H9 (cell line): ENCODE results near the gene CDC45. TPM values are rescaled to one million over a fixed set of nuclear protein-coding genes. Genes with fewer than 3 reads are reported as not detected.

Source experiments
- DNase-seq: peaks from one replicate; pipeline ENCODE4 v3.0.0-alpha.2; 2017
- H2AFZ ChIP-seq: one replicate; pipeline ENCODE4 v1.6.1; 2013; ENCODE audit warnings: mild to moderate bottlenecking, low read length, control low read depth, moderate library complexity
- H2AK5ac ChIP-seq: 2 replicates; pipeline ENCODE4 v1.6.1; 2013; ENCODE audit warnings: low read length, control low read depth, mixed read lengths; ENCODE audit not compliant: insufficient read length
- H2BK120ac ChIP-seq: one replicate; pipeline ENCODE4 v1.6.1; 2013; ENCODE audit warnings: low read depth, mild to moderate bottlenecking, low read length, control low read depth, inconsistent platforms; ENCODE audit not compliant: poor library complexity, severe bottlenecking
- H2BK12ac ChIP-seq: 2 replicates; pipeline ENCODE4 v1.6.1; 2013; ENCODE audit warnings: low read length, control low read depth, mixed read lengths, low read depth; ENCODE audit not compliant: insufficient read length
- H2BK15ac ChIP-seq: 2 replicates; pipeline ENCODE4 v1.6.1; 2013; ENCODE audit warnings: low read depth, low read length, control low read depth
- H2BK20ac ChIP-seq: one replicate; pipeline ENCODE4 v1.6.1; 2013; ENCODE audit warnings: low read depth, mild to moderate bottlenecking, low read length, control low read depth, inconsistent platforms; ENCODE audit not compliant: poor library complexity, severe bottlenecking
- H2BK5ac ChIP-seq: 2 replicates; pipeline ENCODE4 v1.6.1; 2013; ENCODE audit warnings: low read length, control low read depth, mixed read lengths; ENCODE audit not compliant: insufficient read length
- H3K14ac ChIP-seq: 2 replicates; pipeline ENCODE4 v1.6.1; 2013; ENCODE audit warnings: low read length, control low read depth; ENCODE audit not compliant: insufficient read depth
- H3K18ac ChIP-seq: 2 replicates; pipeline ENCODE4 v1.6.1; 2013; ENCODE audit warnings: low read depth, mild to moderate bottlenecking, mixed read lengths, low read length, control low read depth; ENCODE audit not compliant: insufficient read length
- H3K23ac ChIP-seq: 2 replicates; pipeline ENCODE4 v1.6.1; 2013; ENCODE audit warnings: low read length, control low read depth, mixed read lengths, low read depth; ENCODE audit not compliant: insufficient read length
- H3K23me2 ChIP-seq: 2 replicates; pipeline ENCODE4 v1.6.1; 2013; ENCODE audit warnings: low read depth, mild to moderate bottlenecking, mixed read lengths, low read length, control low read depth; ENCODE audit not compliant: insufficient read length, poor library complexity, severe bottlenecking
- H3K27ac ChIP-seq: 2 replicates; pipeline ENCODE4 v1.5.1; 2013; ENCODE audit warnings: low read length, control low read depth, mixed read lengths, low read depth; ENCODE audit not compliant: insufficient read length
- H3K27me3 ChIP-seq: 2 replicates; pipeline ENCODE4 v1.6.1; 2013; ENCODE audit warnings: low read length, control low read depth, inconsistent platforms; ENCODE audit not compliant: insufficient read depth
- H3K4ac ChIP-seq: 2 replicates; pipeline ENCODE4 v1.6.1; 2013; ENCODE audit warnings: low read depth, mild to moderate bottlenecking, control low read depth, inconsistent platforms, low read length, moderate library complexity
- H3K4me1 ChIP-seq: 2 replicates; pipeline ENCODE4 v1.6.1; 2013; ENCODE audit warnings: low read length, control low read depth, inconsistent platforms; ENCODE audit not compliant: insufficient read depth
- H3K4me2 ChIP-seq: 2 replicates; pipeline ENCODE4 v1.6.1; 2013; ENCODE audit warnings: low read length, control low read depth, mixed read lengths; ENCODE audit not compliant: insufficient read length, insufficient read depth
- H3K56ac ChIP-seq: 2 replicates; pipeline ENCODE4 v1.6.1; 2013; ENCODE audit warnings: low read depth, mild to moderate bottlenecking, mixed read lengths, low read length, control low read depth; ENCODE audit not compliant: insufficient read length
- H3K79me1 ChIP-seq: 2 replicates; pipeline ENCODE4 v1.6.1; 2013; ENCODE audit warnings: low read depth, mild to moderate bottlenecking, moderate library complexity, low read length, control low read depth, inconsistent platforms; ENCODE audit not compliant: insufficient read depth, poor library complexity, severe bottlenecking
- H3K79me2 ChIP-seq: 2 replicates; pipeline ENCODE4 v1.6.1; 2013; ENCODE audit warnings: low read length, control low read depth, inconsistent platforms; ENCODE audit not compliant: insufficient read depth
- H3K9ac ChIP-seq: 2 replicates; pipeline ENCODE4 v1.6.1; 2013; ENCODE audit warnings: low read length, control low read depth, mixed read lengths; ENCODE audit not compliant: insufficient read length; ENCODE audit errors: extremely low read depth
- H3K9me3 ChIP-seq: one replicate; pipeline ENCODE4 v1.6.1; 2013; ENCODE audit warnings: low read depth, low read length, inconsistent platforms; ENCODE audit not compliant: control insufficient read depth
- H3T11ph ChIP-seq: one replicate; pipeline ENCODE4 v1.6.1; 2013; ENCODE audit warnings: mild to moderate bottlenecking, low read length, control low read depth, inconsistent platforms
- H4K20me1 ChIP-seq: one replicate; pipeline ENCODE4 v1.6.1; 2013; ENCODE audit not compliant: control insufficient read depth, insufficient read length, insufficient read depth
- H4K5ac ChIP-seq: 2 replicates; pipeline ENCODE4 v1.6.1; 2013; ENCODE audit warnings: low read depth, mild to moderate bottlenecking, mixed read lengths, low read length, control low read depth; ENCODE audit not compliant: insufficient read length
- H4K8ac ChIP-seq: replicated peaks from 2 replicates; pipeline ENCODE4 v1.6.1; 2013; ENCODE audit warnings: low read length, control low read depth, mixed read lengths, low read depth; ENCODE audit not compliant: insufficient read length
- H4K91ac ChIP-seq: 2 replicates; pipeline ENCODE4 v1.6.1; 2013; ENCODE audit warnings: low read depth, mild to moderate bottlenecking, moderate library complexity, mixed read lengths, low read length, control low read depth; ENCODE audit not compliant: insufficient read length
- H3K27ac Mint-ChIP-seq, 3 experiments: 2 replicates in 2 of 3; 3 replicates in 1 of 3; pipeline ENCODE4 v1.8.0; 2020 to 2021; ENCODE audit warnings: mixed read lengths in 3 of 3, mild to moderate bottlenecking in 1 of 3, moderate library complexity in 1 of 3
- H3K27me3 Mint-ChIP-seq: 2 replicates; pipeline ENCODE4 v1.8.0; 2021; ENCODE audit warnings: low read depth, mild to moderate bottlenecking, moderate library complexity, mixed read lengths
- H3K36me3 Mint-ChIP-seq, 3 experiments: 2 replicates in 2 of 3; 3 replicates in 1 of 3; pipeline ENCODE4 v1.8.0; 2020 to 2021; ENCODE audit warnings: low read depth in 3 of 3, mixed read lengths in 3 of 3; ENCODE audit not compliant: insufficient read depth in 1 of 3
- H3K4me1 Mint-ChIP-seq, 2 experiments: 2 replicates each; pipeline ENCODE4 v1.8.0; 2020; ENCODE audit warnings: mixed read lengths in 2 of 2
- H3K4me3 Mint-ChIP-seq, 2 experiments: 2 replicates in 1 of 2; 3 replicates in 1 of 2; pipeline ENCODE4 v1.8.0; 2020 to 2021; ENCODE audit warnings: mild to moderate bottlenecking in 2 of 2, mixed read lengths in 2 of 2, moderate library complexity in 1 of 2
- H3K9me3 Mint-ChIP-seq, 2 experiments: 2 replicates in 1 of 2; 3 replicates in 1 of 2; pipeline ENCODE4 v1.8.0; 2020; ENCODE audit warnings: mild to moderate bottlenecking in 2 of 2, mixed read lengths in 2 of 2, moderate library complexity in 1 of 2
- CTCF ChIP-seq: fragments of 200-600 bp; sonication (generic); conservative IDR thresholded peaks from 3 replicates; pipeline ENCODE4 v1.8.0; 2021; ENCODE audit warnings: antibody characterized with exemption, mild to moderate bottlenecking
- WGBS: extraction: QIAGEN DNeasy Blood & Tissue Kit; methylation state at CpG from one replicate; pipeline ENCODE4 v1.1.7; 2013; ENCODE audit warnings: missing lambda C conversion rate, low lambda C conversion rate, mixed read lengths; ENCODE audit not compliant: insufficient read length; ENCODE audit errors: extremely low coverage; 5-methylcytosine and 5-hydroxymethylcytosine counted together
- total RNA-seq: library from RNA; stranded (reverse); gene quantifications from 2 replicates; pipeline ENCODE4 v1.2.1, GENCODE V29; 2021

CDC45 gene
- total RNA-seq, 1 experiment from 2014 or later, result 35.7 TPM

DNA sequence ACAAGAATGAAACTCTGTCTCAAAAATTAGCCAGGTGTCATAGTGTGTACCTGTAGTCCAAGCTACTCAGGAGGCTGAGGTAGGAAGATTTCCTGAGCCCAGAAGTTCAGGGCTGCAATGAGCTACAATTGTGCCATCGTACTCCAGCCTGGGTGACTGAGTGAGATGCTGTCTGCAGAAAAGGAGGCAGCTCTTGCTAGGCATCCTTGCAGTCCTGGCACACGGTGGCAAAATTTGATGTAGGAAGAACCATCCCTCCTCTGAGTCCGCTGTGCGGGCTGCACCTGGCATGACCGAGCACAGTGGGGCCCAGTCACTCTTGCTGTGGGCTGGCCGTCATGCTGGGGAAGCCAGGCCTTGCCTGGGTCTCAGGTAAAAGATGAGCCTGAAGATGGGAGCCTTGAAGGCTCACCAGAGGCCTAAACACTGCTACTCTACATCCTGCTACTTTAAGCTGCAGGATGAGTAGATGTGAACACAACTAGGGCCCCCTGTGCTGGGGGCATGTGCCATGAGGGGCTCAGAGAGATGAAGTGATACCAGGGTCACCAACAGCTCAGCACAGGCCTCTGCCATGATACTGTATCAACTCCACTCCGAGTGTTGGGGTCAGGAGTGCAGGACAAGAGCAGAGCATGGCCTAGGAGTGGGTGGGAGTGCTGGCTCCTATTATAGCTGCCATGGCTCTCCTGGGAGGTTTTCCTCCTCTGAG lies 18.6 kb downstream of the CDC45 start:
- Histone ChIP-seq H2BK5ac (no peak overlapping the region), H2BK15ac (no peak overlapping the region), H3K27ac (no peak overlapping the region), H3K56ac (no peak overlapping the region), H2BK120ac (no peak overlapping the region), H2AK5ac (no peak overlapping the region), H3K4me1 (no peaks in the 10 kb centered on the region; the same call in 1 of the 2 replicates), H3K79me2 (no peaks in the 10 kb centered on the region), H3K4ac (no peak overlapping the region), H4K5ac (no peak overlapping the region), H3K4me2 (no peak overlapping the region), H2BK20ac (no peak overlapping the region), H3K9ac (no peak overlapping the region), H3K23ac (no peak overlapping the region), H2AFZ (no peak overlapping the region), H3K9me3 (no peaks in the 10 kb centered on the region), H3K27me3 (no peaks in the 10 kb centered on the region), H3T11ph (no peak overlapping the region), H4K91ac (no peak overlapping the region), H2BK12ac (no peak overlapping the region), H4K8ac (no peak overlapping the region), H3K14ac (no peak overlapping the region), H3K79me1 (no peaks in the 10 kb centered on the region), H3K23me2 (no peaks in the 10 kb centered on the region), H4K20me1 (no peaks in the 10 kb centered on the region), H3K18ac (no peak overlapping the region)
- Mint-ChIP-seq H3K27ac (no peak overlapping the region), H3K36me3 (peaks cover 4 to 61% (median 36%) of the 10 kb centered on the region in 3 experiments), H3K4me3 (no peak overlapping the region), H3K27me3 (no peaks in the 10 kb centered on the region), H3K4me1 (peaks cover 3% of the 10 kb centered on the region in 2 experiments), H3K9me3 (no peaks in the 10 kb centered on the region)
- DNase-seq, result no peak
- WGBS, result no CpG with 5 or more reads among the region's 7 CpGs
- TF ChIP-seq CTCF, result no peak
